NCI-H187 (cell line): ENCODE results near the gene MOB3B.

ENCODE experiments used
- DNase-seq, 2 experiments: peaks; one replicate each; lab custom pipeline; 2025; lab: John Stamatoyannopoulos, UW

Gene MOB3B

DNA sequence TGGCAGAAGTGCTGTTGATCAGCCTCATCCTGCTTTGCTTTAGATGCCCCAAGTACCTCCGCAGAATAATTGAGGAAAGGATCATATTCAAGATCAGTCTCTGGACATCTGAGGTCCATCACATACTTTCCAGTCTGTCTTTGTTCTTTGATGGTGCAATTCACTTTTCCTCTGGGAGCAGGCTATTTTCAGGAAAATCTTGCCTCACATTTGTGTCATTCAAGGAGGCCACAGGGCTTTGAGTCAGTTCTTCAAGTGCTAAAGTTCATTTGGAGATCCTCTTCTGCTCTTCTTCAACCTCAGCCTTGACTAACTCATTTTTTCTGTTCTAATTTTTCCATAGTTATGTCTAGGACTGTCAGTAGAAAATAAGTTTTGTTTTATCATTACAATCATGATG, 251.2 kb downstream of the MOB3B start:
- no peak for DNase-seq

DNA sequence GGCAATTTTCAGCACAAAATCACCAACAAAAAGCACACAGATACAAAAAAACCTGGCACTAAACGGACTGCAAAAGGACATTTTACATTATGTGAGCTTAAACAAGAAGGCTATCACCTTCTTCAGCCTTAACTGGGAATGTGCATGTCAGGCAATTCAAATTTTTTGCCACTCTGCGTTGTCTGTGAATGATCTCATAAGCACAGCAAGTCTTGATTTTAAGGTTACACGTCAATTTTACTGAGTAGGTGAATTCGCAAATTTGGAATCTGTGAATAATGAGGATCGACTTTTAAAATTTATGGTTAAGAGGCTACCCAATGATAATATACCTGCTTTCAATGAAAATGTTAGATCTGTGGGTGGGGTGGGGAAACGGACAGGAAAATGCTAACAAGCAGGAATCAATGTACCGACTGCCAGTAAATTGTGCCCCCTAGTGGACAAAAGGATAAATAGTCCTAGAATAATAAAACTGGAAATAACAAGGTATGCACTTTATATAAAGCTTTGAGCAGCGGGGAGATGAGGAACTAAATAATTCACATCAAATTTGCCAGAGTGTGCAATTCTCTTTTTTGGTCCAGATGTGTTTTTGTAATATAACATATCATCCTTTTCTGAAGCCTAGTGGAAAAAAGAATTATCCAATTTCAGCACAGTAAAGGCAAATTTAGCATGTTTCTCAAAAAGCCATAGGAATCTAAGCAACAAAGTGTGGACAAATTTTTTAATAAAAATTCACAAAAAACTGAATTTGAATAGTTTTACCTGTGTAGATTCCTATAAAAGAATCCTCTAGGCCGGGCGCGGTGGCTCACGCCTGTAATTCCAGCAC, 253.2 kb downstream of the MOB3B start:
- DNase-seq, result no peak
